ENCODE results near the gene DGCR2. TPM values are rescaled to one million over a fixed set of nuclear protein-coding genes. Genes with fewer than 3 reads are reported as not detected.
"Not testable (repeated sequence)": the region's sequence is repeated elsewhere in the genome, so short reads cannot be mapped to it uniquely, and the experiment has no call there.

DGCR2 gene
- total RNA-seq, 1 experiment from 2014 or later, result 24.8 TPM

GRCh38 chr22:19032156-19032785 lies 89.9 kb downstream of the DGCR2 start:
- DNase-seq (ENCODE audit: low read depth), result not testable (repeated sequence)

- DNase-seq (ENCODE audit: low read depth), result not testable (repeated sequence)
These were observed 91.3 kb downstream of the DGCR2 start for GRCh38 chr22:19030889-19031252.

- not testable (repeated sequence) for DNase-seq (ENCODE audit: low read depth)
These were observed 91.9 kb downstream of the DGCR2 start for GRCh38 chr22:19030226-19030888.

- not testable (repeated sequence) for DNase-seq (ENCODE audit: low read depth)
These were observed 92.8 kb downstream of the DGCR2 start for GRCh38 chr22:19029113-19030103.

GRCh38 chr22:19028060-19028455 lies 94.2 kb downstream of the DGCR2 start:
- peak; percentile 20 for DNase-seq (ENCODE audit: low read depth)

- DNase-seq (ENCODE audit: low read depth), result peak; percentile 15
These were observed 94.7 kb downstream of the DGCR2 start for GRCh38 chr22:19027371-19028059.

GRCh38 chr22:19026080-19026479 lies 96.1 kb downstream of the DGCR2 start:
- DNase-seq (ENCODE audit: low read depth), result not testable (repeated sequence)

GRCh38 chr22:19024956-19025489 lies 97.2 kb downstream of the DGCR2 start:
- DNase-seq (ENCODE audit: low read depth), result not testable (repeated sequence)

GRCh38 chr22:19023931-19024330 lies 98.3 kb downstream of the DGCR2 start:
- not testable (repeated sequence) for DNase-seq (ENCODE audit: low read depth)

GRCh38 chr22:19022755-19023154 lies 99.5 kb downstream of the DGCR2 start:
- no peak for DNase-seq (ENCODE audit: low read depth)

GRCh38 chr22:19019679-19020032 lies 102.6 kb downstream of the DGCR2 start:
- no peak for DNase-seq (ENCODE audit: low read depth)

- no peak for DNase-seq (ENCODE audit: low read depth)
These were observed 103.1 kb downstream of the DGCR2 start for GRCh38 chr22:19019029-19019678.

GRCh38 chr22:19018256-19018655 lies 104.0 kb downstream of the DGCR2 start:
- DNase-seq (ENCODE audit: low read depth), result no peak

GRCh38 chr22:19016081-19016766 lies 106.0 kb downstream of the DGCR2 start:
- DNase-seq (ENCODE audit: low read depth), result no peak

- no peak for DNase-seq (ENCODE audit: low read depth)
These were observed 107.3 kb downstream of the DGCR2 start for GRCh38 chr22:19014886-19015285.

GRCh38 chr22:19013881-19014598 lies 108.2 kb downstream of the DGCR2 start:
- DNase-seq (ENCODE audit: low read depth), result not testable (repeated sequence)

GRCh38 chr22:19013411-19013810 lies 108.8 kb downstream of the DGCR2 start:
- DNase-seq (ENCODE audit: low read depth), result not testable (repeated sequence)

GRCh38 chr22:19012308-19012986 lies 109.8 kb downstream of the DGCR2 start:
- no peak for DNase-seq (ENCODE audit: low read depth)

GRCh38 chr22:19011611-19012010 lies 110.6 kb downstream of the DGCR2 start:
- DNase-seq (ENCODE audit: low read depth), result not testable (repeated sequence)
